Posterior cingulate gyrus (tissue), 11 donors: Measurements from ENCODE around the gene ENTPD5.
"Not testable (repeated sequence)": the region's sequence is repeated elsewhere in the genome, so short reads cannot be mapped to it uniquely, and the experiment has no call there.

ENCODE experiments used
- DNase-seq, 10 donors: peaks; one replicate each; pipeline versions ENCODE4 v3.0.0 to v3.0.0-alpha.2; 2020 to 2021; ENCODE audit warnings: mixed read lengths in 3 of 10
- intact Hi-C: fragments of 100-400 bp; cut with DNase I; formaldehyde crosslinking; loops from one replicate; pipeline ENCODE4 v1.15.1; 2023

ENTPD5 gene

GRCh38 chr14:74014299-74014698, 4.8 kb downstream of the ENTPD5 start:
- DNase-seq: no peak
- intact Hi-C loops: no loop called here

- no peak for DNase-seq
- intact Hi-C loops: no loop called here
Measured at GRCh38 chr14:74008843-74009499, 10.1 kb downstream of the ENTPD5 start.

- intact Hi-C loops, DNase-seq: not testable (repeated sequence)
Measured at GRCh38 chr14:74005664-74006063, 13.4 kb downstream of the ENTPD5 start.

- DNase-seq: no peak
- intact Hi-C loops: no loop called here
Measured at GRCh38 chr14:73998726-73999125, 20.4 kb downstream of the ENTPD5 start.

GRCh38 chr14:73997944-73998447, 21.1 kb downstream of the ENTPD5 start:
- DNase-seq: no peak
- intact Hi-C loops: no loop called here

- intact Hi-C loops: no loop called here
- DNase-seq: no peak
Measured at GRCh38 chr14:73997108-73997943, 21.8 kb downstream of the ENTPD5 start.

- intact Hi-C loops: no loop called here
- DNase-seq: no peak
Measured at GRCh38 chr14:73996731-73997107, 22.4 kb downstream of the ENTPD5 start.

GRCh38 chr14:73995977-73996378, 23.1 kb downstream of the ENTPD5 start:
- DNase-seq: no peak
- intact Hi-C loops: no loop called here

- intact Hi-C loops, DNase-seq: not testable (repeated sequence)
Measured at GRCh38 chr14:73994926-73995325, 24.2 kb downstream of the ENTPD5 start.

GRCh38 chr14:73991092-73991491, 28.0 kb downstream of the ENTPD5 start:
- intact Hi-C loops: no loop called here

GRCh38 chr14:73988656-73989055, 30.4 kb downstream of the ENTPD5 start:
- DNase-seq, intact Hi-C loops: not testable (repeated sequence)

More at GRCh38 chr14:73991092-73991491, 28.0 kb downstream of the ENTPD5 start:
- no peak for DNase-seq

GRCh38 chr14:73988065-73988464, 31.0 kb downstream of the ENTPD5 start:
- intact Hi-C loops: no loop called here
- DNase-seq: no peak

- no peak for DNase-seq
- intact Hi-C loops: no loop called here
Measured at GRCh38 chr14:73977896-73978295, 41.2 kb downstream of the ENTPD5 start.

- intact Hi-C loops: no loop called here
- DNase-seq: no peak
Measured at GRCh38 chr14:73976125-73976524, 43.0 kb downstream of the ENTPD5 start.

GRCh38 chr14:73973497-73973896, 45.6 kb downstream of the ENTPD5 start:
- intact Hi-C loops: no loop called here
- DNase-seq: no peak

GRCh38 chr14:73968885-73969284, 50.2 kb downstream of the ENTPD5 start:
- no peak for DNase-seq
- intact Hi-C loops: no loop called here

GRCh38 chr14:73965216-73965615, 53.9 kb downstream of the ENTPD5 start:
- intact Hi-C loops: no loop called here
- DNase-seq: no peak

- no peak for DNase-seq
- intact Hi-C loops: no loop called here
Measured at GRCh38 chr14:73961192-73961591, 57.9 kb downstream of the ENTPD5 start.

GRCh38 chr14:73958591-73958990, 60.5 kb downstream of the ENTPD5 start:
- DNase-seq: no peak
- intact Hi-C loops: no loop called here

GRCh38 chr14:73955674-73956073, 63.4 kb downstream of the ENTPD5 start:
- no peak for DNase-seq
- intact Hi-C loops: no loop called here

- intact Hi-C loops: no loop called here
- DNase-seq: no peak
Measured at GRCh38 chr14:73953731-73954130, 65.4 kb downstream of the ENTPD5 start.
